ENCODE measurements around the gene VWA8.

GRCh38 chr13:41610404-41610803, 350.5 kb downstream of the VWA8 start:
- TF ChIP-seq POLR2AphosphoS5 (IDR thresholded peaks at IDR 0.05) (peak in 1 of 2 donors; percentile 28), EP300 (IDR thresholded peaks at IDR 0.05) (no peak), CTCF (IDR thresholded peaks at IDR 0.05) (no peak), POLR2A (IDR thresholded peaks at IDR 0.05; ENCODE audit: low read depth) (no peak)
